ENCODE measurements around the gene PADI3.

PADI3 gene, protein sequence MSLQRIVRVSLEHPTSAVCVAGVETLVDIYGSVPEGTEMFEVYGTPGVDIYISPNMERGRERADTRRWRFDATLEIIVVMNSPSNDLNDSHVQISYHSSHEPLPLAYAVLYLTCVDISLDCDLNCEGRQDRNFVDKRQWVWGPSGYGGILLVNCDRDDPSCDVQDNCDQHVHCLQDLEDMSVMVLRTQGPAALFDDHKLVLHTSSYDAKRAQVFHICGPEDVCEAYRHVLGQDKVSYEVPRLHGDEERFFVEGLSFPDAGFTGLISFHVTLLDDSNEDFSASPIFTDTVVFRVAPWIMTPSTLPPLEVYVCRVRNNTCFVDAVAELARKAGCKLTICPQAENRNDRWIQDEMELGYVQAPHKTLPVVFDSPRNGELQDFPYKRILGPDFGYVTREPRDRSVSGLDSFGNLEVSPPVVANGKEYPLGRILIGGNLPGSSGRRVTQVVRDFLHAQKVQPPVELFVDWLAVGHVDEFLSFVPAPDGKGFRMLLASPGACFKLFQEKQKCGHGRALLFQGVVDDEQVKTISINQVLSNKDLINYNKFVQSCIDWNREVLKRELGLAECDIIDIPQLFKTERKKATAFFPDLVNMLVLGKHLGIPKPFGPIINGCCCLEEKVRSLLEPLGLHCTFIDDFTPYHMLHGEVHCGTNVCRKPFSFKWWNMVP

DNA sequence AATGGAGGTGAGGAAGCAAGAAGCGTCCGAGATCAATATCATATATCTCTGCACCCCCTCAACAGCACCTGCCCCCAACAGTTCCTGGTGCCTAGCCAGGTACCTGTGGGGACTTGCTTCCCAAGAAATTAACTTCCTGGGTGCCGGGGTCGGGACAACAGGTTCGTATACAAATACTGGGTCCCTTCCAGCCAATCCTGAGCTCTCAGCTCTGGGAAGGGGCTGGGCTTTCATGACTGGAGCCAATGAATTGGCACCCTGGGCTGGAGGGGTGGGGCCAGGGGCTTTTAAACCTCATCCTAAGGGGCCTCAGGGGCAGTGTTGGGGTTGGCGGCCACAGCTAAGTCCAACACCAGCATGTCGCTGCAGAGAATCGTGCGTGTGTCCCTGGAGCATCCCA is at the start of gene PADI3:
Gene PADI3, plus strand, starts transcription at position 318 of the 400 bp plus-strand sequence. Its CDS starts 40 bp downstream, at position 358.
- DNase-seq = no peak

DNA sequence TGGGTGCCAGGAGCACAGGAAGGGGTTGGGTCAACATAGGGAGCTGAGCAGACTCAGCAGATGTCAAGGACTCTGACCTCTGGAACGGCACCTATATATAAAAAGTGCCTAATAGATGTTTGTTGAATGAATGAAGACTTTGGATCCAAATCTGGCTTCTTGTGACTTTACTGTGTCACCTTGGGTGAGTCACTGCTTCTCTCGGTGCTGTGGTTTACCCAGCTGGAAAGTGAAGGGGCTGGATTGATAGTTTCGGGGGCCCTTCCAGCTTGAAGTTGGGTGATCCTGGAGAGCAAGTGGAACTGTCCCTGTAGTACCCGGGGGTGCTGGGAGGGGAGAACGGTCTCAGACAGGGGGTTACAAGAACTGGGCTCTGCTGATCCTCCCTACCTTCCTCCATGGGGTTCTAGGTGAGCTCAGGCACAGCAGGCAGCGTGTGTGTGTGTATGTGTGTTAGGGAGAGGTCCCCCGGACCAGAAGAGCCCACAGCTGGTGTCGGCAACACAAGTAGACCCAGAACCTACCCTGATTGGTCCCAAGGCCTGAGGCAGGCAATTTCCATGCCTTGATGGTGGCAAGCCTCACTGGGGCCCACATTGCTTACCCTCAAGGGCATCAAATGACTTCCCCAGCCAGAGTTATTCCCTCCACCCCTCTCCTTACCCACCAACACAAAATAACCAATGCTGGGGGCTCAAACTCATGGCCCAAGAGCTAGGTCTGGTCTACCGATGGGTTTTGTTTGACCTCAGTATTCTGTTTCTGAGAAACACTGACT is 49.4 kb upstream of the PADI3 start:
- no peak for DNase-seq

GRCh38 chr1:17200246-17200645 is 48.7 kb upstream of the PADI3 start:
- DNase-seq = no peak

DNA sequence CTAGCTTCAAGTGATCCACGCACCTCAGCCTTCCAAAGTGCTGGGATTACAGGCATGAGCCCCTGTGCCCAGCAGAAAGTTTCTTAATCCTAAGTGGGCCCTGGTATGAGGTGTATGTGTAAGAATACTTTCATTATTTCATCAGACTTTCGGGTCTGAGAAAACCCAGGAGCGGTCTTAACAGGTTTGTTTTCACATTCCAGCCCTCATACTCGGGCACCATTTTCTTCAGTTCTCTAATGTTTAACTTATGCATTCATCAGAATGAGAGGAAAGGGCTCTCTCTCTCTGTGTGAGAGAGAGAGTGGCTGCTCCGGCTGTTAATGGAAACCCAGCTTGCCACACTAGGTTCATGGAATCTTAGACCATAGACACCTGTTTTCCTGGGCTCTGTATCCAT is 48.1 kb upstream of the PADI3 start:
- DNase-seq = no peak

DNA sequence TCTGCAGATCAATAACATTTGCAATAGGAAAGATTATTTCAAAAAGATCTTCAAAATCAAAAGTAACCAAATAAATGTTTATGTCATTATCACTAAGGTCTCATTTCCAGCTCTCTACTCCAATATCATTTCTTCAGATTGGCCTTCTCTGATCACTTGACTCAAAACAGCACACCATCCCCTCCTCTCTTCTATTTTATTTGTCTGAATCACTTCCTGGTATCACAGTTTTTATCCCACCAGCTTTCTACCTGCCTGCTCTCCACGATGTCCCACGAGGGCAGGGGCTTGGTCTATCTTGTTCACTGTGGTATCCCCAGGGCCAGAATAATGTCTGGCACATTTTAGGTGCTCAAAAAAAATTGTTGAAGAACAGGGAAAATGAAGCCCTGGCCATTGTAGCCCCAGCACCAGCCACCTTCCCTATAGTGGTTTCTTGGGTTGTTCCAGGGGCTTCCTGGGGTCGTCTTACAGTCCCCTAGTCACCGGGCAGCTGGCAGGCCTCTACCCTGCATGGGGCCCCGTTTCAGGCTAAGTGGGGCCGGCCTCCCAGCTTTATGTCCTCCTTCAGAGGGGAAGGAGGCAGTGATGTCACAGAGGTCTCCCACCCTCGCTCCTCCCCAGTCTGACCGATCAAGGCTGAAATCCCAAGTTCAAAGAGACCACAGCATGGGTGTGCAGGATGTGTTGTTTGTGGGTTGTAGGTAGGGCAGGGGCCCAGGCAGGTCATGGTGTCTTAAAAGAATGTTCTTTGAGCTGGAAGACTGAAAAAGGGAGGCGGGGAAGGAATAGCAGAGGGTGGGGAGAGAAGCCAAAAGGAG is 47.5 kb upstream of the PADI3 start:
- peak; percentile 54 for DNase-seq

DNA sequence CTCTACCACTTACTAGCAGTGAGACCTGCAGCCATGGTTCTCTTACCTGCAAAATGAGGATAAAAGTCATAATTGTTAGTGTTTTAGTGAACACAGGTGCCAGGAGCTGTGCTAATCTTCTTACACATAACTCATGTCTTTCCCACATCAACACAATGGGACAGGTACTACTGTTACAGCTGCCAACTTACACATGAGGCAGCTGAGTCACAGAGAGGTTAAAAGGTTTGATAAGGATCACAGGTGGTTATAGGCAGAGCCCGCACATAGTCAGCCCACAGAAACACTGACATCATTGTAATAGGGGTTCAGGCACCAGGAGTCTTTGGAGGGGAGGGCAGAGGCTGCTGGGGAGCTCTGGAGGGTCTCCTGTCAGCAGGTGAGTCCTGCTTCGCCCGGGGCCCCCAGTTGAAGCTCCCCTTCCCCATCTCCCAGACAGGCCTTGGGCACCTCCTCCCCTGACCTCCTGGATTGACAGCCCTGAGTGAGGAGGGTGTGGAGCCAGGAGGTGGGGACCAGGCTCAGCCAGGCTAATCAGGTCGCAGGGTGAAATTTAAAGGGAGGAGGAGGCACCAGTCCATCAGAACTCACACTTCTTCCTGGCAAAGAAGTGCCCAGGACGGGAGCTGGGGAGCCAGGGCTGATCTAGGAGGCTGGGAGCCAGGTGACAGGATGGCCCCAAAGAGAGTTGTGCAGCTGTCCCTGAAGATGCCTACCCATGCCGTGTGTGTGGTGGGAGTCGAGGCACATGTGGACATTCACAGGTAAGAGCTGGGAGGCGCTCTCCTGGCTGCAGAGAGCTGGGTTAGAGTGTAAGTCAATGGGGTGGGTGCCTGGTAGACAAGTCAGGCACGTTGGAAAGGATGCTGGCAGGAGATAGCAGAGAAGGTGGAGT is 44.1 kb upstream of the PADI3 start, which contains the start of gene PADI1:
Gene PADI1, plus strand, starts transcription at position 583 of the 895 bp plus-strand sequence. Its CDS starts 90 bp downstream, at position 673.
- DNase-seq = no peak

DNA sequence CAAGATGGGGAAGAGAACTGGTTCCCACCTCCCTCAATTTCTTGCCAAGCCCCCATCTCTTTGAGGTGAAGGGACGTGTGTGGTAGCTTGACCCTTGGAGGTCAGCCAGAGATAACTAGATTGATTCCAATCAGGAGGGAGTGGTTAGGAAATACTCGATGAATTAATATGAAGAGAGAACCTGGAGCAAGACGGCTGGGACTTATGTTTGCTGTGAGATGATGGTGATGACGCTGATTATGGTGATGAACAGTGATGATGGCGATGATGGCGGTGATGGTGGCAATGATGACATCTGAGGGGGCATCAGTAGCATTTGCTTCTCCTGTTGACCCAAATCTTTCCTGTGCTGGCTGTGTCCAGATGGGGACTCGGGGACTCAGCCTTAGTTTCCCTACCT is 43.2 kb upstream of the PADI3 start:
- no peak for DNase-seq

DNA sequence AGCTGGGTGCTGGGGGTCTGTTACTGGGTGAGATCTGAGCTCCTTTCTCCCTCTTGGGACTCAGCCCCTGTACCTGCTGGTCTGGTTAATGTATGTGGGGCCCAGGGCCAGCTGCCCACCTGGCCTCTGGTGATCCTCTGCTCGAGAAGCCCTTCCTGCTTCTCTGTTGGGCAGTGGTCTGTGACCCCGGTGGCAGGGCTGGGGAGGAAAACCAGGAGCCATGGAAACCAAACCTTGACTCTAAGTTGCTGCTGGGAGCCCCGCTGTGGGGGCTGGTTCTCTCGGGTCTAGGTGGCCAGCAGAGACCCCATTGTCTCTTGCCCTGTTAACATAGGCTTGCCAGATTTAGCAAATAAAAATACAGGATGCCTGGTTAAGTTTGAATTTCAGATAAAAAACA is 42.7 kb upstream of the PADI3 start:
- DNase-seq = no peak

GRCh38 chr1:17207046-17207445 is 41.9 kb upstream of the PADI3 start:
- DNase-seq = peak; percentile 8

- no peak for DNase-seq
Observed at GRCh38 chr1:17207540-17207939, 41.4 kb upstream of the PADI3 start.

DNA sequence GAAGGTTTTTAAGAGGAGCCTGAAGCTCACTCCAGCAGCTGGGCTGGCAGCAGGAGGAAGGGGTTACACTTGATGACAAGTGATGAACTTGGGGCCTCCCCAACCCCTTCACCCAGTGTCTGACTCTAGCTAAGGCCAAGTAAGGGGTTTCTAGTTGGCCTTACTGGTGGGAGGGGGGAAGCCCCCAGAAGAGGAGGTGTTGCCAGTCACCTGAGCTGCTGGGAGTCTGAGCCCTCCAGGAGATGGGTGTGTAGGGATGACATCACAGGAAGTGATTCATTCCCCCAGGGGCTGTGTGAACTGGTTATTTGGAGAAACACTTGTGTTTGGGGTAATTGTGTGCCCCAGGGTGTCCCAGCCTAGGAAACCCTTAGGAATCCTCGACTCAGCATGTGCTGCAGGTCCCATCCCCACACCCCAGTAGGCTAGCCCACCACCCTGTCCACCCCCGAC is 40.9 kb upstream of the PADI3 start:
- peak; percentile 37 for DNase-seq

DNA sequence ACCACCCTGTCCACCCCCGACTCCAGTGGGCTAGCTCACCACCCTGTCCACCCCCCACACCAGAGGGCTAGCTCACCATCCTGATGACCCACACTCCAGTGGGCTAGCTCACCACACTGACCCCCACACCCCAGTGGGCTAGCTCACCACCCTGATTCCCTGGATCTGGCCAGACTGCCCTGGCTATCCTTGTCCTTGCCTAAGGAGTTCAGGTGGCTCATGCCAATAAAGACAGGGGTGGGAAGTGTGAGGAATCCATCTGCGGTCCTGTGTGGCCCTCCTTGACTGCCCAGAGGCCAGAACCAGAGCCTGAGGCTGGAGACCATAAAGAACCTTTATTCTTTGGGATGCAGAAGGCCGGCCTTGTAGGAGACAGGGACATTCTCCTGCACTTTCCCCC is 40.4 kb upstream of the PADI3 start:
- no peak for DNase-seq

DNA sequence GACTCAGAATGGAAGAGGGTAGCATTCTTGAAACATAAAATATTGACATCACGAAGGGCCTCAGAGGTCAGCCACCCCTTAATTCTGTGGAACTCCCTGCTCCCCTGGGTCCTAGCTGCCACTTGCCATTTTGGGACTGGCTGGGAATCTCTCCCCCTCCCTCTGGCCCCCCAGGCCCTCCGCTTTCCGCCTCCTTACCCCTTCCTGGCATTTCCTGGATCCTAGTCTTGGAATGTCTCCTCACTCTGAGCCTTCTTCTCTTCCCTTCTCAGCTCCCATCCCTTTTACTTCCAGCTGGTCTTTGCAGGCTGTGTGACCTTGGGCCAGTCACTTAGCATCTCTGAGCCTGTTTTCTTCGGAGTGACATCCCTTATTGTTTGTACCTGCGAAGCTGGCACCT is 39.5 kb upstream of the PADI3 start:
- DNase-seq = no peak

DNA sequence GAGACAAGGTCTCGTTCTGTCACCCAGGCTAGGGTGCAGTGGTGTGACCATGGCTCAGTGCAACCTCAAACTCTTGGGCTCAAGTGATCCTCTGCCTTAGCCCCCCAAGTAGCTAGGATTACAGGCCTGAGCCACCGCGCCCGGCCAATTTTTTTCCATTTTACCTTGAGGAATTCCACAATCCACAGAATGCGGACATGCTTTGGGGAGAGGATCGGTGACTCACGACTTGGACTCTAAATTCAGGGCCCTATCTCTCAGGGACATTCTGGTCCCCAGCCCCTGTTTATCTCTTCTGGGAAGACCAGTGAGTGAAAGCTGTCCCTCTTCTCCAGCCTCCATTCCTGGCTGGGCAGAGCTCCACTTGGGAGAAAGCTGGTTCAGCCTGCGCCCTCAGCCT is 38.7 kb upstream of the PADI3 start:
- no peak for DNase-seq

DNA sequence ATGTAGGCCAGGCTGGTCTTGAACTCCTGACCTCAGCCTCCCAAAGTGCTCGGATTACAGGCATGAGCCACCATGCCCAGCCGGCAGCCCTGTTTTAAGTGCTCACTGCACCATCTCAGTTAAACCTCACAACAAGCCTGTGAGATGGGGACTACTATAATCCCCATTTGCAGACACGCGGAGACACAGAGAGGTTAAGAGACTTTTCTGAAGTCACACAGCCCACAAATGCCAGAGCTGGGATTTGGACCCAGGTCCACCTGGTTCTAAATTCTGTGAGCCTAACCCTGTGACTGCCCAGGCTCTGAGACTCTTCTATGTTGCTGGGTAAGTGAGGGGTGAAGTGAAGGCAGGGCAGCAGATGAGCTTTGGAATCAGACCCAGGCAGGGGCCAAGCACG is 37.5 kb upstream of the PADI3 start:
- DNase-seq = no peak

DNA sequence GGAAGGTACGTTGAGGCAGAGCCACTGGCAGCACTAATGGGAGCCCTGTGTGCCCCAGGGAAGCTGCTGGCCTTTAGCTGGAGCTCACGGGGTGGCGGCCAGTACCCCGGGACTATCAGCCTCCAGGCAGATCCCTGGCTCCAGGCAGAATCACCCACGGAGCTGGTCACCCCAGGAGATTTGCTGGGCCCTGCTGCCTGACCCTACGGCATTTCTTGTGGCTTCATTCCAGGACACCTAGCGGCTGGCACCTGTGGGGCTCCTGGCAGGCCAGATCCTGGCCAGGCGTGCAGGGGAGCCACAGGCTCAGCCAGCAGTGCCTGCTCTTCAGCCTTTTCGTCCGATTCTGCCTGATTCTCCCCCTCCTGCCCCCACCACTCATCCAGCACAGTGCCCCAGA is 36.9 kb upstream of the PADI3 start:
- DNase-seq = no peak

DNA sequence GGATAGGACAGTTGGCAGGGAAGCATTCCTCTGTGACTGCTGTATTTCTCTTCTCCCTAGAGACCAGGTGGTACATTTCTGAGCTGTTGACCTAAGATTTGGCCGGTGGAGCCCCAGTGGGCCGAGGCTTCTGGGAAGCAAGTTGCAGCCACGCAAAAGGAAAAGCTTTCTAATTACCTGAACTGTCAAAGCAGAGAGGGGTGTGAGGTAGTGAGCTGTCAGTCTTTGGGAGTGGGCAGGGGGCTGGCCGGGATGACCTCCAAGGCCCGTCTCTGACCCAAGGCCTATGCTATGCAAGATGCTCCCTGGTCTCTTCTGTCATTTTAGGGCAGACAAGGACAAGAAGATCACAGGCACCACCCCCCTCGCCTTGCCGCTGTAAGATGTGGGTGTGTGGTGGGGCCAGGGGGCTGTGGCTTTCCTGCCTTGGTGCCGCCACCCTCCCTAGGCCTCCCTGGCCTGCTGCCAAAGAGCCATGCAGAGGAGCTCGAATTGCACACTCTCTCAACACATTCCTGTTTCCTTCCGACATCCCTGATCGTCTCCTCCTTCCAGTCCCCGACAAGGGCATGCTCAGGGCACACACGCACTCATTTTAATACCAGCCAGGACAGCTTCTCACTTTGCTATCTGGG is 36.3 kb upstream of the PADI3 start:
- peak; percentile 73 for DNase-seq

GRCh38 chr1:17213148-17213781 is 35.6 kb upstream of the PADI3 start:
- no peak for DNase-seq

DNA sequence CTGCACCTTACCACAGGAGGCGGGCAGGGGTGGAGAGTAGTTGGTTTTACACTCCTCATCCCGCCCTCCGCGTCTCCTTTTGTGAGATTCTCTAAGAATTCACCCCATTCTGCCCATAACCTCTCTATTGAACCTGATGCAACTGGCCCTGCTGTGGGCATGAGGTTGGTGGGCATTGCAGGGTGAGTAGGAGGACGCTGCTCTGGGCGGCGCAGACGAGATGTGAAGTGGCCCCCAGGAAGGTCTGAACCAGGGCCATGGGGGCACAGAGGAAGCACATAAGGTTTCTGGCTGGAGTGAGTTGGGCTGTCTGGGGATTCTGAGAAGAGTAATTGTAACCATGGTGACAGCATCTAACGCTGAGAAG is 35.1 kb upstream of the PADI3 start:
- DNase-seq = no peak

DNA sequence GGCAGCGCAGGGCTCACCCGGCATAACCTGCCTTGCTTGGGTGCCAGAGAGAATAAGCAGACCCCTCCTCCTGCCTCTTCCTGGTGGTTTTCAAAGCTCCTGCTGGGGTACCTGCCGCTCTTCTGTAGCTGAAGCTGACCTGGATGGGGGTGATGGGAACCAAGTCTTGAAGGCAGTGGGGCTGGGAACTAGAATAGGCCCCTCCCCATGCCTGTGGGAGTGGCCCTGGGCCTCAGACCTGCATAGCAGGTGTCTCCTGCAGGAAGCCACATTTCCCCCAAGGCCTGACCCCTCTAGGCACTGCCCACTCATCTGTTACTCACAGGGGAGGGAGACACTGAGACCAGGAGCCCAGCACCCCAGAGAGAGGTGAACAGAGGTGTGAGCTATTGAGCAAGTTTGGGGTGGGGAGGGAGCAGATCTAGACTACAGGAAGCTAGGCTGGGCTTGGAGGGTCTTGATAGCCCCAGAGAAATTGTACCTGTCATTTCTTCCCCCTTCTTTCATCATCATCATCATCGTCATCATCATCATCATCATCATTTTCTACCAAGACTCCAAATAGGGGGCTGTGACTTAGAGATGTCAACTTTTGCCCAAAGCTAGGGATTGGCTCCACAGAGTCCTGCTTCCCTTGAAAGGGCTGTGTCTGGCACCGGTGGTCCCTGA is 33.9 kb upstream of the PADI3 start:
- DNase-seq = no peak

Data from CD4-positive, alpha-beta T cell treated with Interleukin-10 for 1 hour (primary cell).